ENCODE measurements around the gene GDF7. TPM values are rescaled to one million over a fixed set of nuclear protein-coding genes. Genes with fewer than 3 reads are reported as not detected.

The GDF7 gene
- total RNA-seq, 1 donor from 2014 or later, result under 0.01 TPM

- no peak for DNase-seq (ENCODE audit: low read depth)
- H3K36me3 ChIP-seq (ENCODE audit: control insufficient read depth, insufficient read depth, low read length), result no peaks in the 10 kb centered on the region
- no peak for FAIRE-seq
- H3K4me3 ChIP-seq (ENCODE audit: low read depth, low read length), result no peak overlapping the region
- peaks cover 46% of the 10 kb centered on the region for H3K27me3 ChIP-seq (ENCODE audit: control insufficient read depth, insufficient read depth, low read length)
- no peak for TF ChIP-seq CTCF (IDR thresholded peaks at IDR 0.05; ENCODE audit: insufficient read depth, low read length, severe bottlenecking)
Observed at GRCh38 chr2:20666005-20666303, 990 bp upstream of the GDF7 start.

- Histone ChIP-seq H3K36me3 (ENCODE audit: control insufficient read depth, insufficient read depth, low read length) (no peaks in the 10 kb centered on the region), H3K4me3 (ENCODE audit: low read depth, low read length) (peak overlapping the region; percentile 41), H3K27me3 (ENCODE audit: control insufficient read depth, insufficient read depth, low read length) (peaks cover 46% of the 10 kb centered on the region)
- FAIRE-seq (no peak), DNase-seq (ENCODE audit: low read depth) (no peak)
- no peak for TF ChIP-seq CTCF (IDR thresholded peaks at IDR 0.05; ENCODE audit: insufficient read depth, low read length, severe bottlenecking)
Observed at GRCh38 chr2:20667151-20667530, 197 bp downstream of the GDF7 start.

- H3K27me3 ChIP-seq (ENCODE audit: control insufficient read depth, insufficient read depth, low read length), result peaks cover 46% of the 10 kb centered on the region
- TF ChIP-seq CTCF (IDR thresholded peaks at IDR 0.05; ENCODE audit: insufficient read depth, low read length, severe bottlenecking), result no peak
- H3K4me3 ChIP-seq (ENCODE audit: low read depth, low read length), result peak overlapping the region; percentile 41
- FAIRE-seq (no peak), DNase-seq (ENCODE audit: low read depth) (no peak)
- no peaks in the 10 kb centered on the region for H3K36me3 ChIP-seq (ENCODE audit: control insufficient read depth, insufficient read depth, low read length)
Observed at GRCh38 chr2:20667531-20668401, 822 bp downstream of the GDF7 start.

GRCh38 chr2:20668451-20668850, 1.5 kb downstream of the GDF7 start:
- Histone ChIP-seq H3K4me3 (ENCODE audit: low read depth, low read length) (no peak overlapping the region), H3K27me3 (ENCODE audit: control insufficient read depth, insufficient read depth, low read length) (peaks cover 43% of the 10 kb centered on the region), H3K36me3 (ENCODE audit: control insufficient read depth, insufficient read depth, low read length) (no peaks in the 10 kb centered on the region)
- DNase-seq (ENCODE audit: low read depth), result no peak
- TF ChIP-seq CTCF (IDR thresholded peaks at IDR 0.05; ENCODE audit: insufficient read depth, low read length, severe bottlenecking), result no peak
- FAIRE-seq, result no peak

GRCh38 chr2:20668871-20669475, 2.0 kb downstream of the GDF7 start:
- TF ChIP-seq CTCF (IDR thresholded peaks at IDR 0.05; ENCODE audit: insufficient read depth, low read length, severe bottlenecking), result no peak
- FAIRE-seq (no peak), DNase-seq (ENCODE audit: low read depth) (no peak)
- no peaks in the 10 kb centered on the region for H3K36me3 ChIP-seq (ENCODE audit: control insufficient read depth, insufficient read depth, low read length)
- no peak overlapping the region for H3K4me3 ChIP-seq (ENCODE audit: low read depth, low read length)
- peaks cover 38% of the 10 kb centered on the region for H3K27me3 ChIP-seq (ENCODE audit: control insufficient read depth, insufficient read depth, low read length)
